NCI-H1092 (cell line): Measurements from ENCODE around the gene AUNIP.

Source experiments
- DNase-seq: peaks from one replicate; lab custom pipeline; 2025; lab: John Stamatoyannopoulos, UW

AUNIP gene

DNA sequence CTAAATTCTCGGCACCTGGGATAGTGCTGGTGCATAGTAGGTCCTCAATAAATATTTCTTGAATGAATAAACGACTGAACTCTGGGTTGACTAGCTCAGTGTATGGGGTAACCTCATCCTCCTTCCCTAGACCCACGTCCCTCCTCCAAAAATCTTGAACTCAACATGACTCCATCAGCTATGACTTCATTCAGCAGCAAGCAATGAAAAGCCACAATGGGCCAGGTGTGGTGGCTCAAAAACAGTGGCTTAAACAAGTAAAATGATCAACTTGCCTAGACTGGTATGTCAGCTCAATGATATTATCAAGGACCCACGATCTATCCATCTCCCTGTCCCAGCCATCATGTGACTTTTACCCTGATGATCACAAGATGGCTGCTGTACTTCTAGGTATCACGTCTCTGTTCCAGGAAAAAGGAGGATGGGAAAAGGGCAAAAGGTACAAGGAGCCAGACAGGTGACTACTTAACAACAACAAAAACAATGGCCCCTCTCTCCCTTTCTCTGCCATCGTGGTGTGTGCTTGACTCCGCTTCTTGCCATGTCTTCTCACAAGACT, 29.2 kb upstream of the AUNIP start:
- DNase-seq: no peak

- DNase-seq: no peak
Observed at GRCh38 chr1:25885602-25886001, 26.3 kb upstream of the AUNIP start.

- no peak for DNase-seq
Observed at GRCh38 chr1:25881266-25881665, 22.0 kb upstream of the AUNIP start.

DNA sequence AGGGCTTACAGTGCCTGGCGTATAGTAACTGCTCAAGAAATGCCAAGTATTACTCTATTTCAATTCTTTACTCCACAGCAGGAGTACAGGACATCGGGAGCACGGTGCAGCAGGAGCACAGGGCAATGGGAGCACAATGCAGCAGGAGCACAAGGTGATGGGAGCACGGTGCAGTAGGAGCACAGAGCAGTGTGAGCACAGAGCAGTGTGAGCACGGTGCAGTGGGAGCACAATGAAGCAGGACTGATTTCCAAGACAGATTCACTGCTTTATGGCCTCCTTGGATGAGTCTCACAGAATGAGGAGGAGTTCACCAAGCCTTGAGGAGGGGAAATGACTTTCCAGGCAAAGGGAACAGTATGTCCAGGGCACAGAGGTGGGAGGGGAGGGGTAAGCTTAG, 21.3 kb upstream of the AUNIP start:
- DNase-seq: no peak

DNA sequence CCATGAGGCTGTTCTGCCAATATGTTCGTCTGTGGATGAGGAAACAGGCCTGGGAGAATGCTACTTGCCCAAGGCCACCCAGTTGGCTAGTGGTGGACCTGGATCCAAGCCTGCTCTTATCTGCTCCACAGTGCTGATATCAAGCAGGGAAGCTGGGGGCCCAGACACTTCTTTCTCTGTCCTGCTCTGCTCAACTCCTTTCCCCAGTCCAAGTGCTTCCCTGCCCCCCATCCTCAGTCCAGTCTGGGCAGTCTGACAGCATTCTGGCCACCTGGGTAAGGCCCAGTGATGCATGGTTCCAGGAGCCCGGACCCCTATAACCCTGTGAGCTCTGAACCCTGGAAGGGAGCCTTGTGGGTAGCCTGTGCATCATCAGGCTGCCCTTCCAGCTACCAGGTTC, 20.4 kb upstream of the AUNIP start:
- no peak for DNase-seq

DNA sequence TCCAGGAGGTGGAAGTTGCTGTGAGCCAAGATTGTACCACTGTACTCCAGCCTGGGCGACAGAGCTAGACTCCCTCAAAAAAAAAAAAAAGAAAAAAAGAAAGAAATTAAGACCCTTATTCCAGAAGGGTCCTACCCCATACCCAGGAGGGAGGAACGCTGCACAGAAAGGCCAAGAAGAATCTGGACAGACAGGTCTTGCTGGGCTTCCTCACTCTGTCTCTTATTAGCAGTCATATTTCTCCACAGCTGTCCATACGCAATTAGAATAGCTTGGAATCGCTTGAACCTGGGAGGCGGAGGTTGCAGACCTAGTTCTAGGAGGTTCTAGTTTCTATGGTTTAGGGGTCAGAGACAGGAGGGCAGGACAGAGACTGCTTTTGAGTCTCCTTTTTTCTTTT, 19.4 kb upstream of the AUNIP start:
- DNase-seq: no peak

DNA sequence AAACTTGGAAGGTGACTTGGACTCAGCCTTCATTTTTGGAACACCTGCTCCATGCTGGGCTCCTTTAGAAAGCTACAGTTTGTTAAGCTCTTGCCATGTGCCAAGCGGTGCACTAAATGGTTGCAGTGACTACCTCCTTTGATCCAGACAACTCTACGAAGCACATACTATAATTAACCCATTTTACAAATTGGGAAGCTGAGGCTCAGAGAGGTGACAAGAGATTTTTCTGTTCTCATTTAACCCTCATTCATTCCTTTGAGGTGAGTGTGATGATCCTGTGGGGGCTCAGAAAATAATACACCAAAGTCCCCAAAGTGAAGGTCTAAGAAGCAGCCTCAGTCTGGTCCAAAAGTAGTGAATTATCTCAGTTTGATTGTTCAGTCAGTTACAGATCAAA, 17.9 kb upstream of the AUNIP start:
- no peak for DNase-seq

DNA sequence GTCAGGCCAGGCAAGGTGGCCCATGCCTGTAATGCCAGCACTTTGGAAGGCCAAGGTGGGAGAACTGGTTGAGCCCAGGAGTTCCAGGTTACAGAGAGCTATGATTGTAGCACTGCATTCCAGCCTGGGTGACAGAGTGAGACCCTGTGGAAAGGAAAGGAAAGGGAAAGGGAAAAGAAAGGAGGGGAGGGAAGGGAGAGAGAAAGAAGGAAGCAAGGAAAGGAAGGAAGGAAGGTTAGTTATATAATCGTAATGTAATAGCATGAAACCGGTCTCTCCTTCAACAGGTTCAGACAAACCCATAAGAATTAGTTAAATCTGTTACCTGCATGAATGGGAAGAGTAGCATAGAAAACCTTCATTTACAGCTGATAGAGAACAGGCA, 17.4 kb upstream of the AUNIP start:
- no peak for DNase-seq

GRCh38 chr1:25875856-25876692, 16.8 kb upstream of the AUNIP start:
- no peak for DNase-seq

DNA sequence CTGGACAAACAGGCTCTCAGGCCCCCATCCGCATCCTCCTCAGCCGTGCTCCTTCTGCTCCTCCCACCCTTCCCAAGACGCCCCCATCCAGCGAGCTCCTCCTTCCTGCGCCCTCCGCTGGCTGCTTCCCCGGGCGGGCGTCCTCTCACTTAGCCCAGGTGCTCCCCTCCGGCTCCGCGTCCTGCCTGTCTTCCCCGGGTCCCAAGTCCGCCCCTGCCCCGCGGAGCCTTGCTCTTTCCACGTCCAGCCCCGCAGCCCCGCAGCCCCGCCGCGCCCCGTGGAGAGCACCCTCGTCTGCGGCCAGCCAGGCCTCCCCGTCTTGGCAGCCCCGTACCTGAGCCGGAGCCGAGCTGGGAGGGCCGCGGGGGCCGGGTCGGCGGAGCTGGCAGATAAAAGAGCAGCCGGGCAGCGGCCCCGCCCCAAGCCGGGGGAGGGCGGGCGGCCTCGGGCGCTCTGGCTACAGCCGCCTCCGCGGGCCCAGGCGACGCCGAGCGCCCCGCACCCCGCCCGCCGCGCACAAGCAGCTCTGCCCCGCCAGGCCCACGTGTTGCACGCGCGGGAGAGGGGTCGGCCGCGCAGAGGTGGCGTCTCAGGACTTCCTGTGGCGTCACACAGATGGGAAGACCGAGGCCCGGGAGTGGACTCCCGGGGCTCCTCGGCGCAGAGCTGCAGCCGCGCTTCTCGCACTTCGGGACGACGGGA, 16.0 kb upstream of the AUNIP start, which contains the start of gene PAQR7:
Gene PAQR7, minus strand, starts transcription at position 555 of the 702 bp plus-strand sequence. CDS start 11,869 bp downstream, outside the sequence.
- DNase-seq: peak; percentile 73

DNA sequence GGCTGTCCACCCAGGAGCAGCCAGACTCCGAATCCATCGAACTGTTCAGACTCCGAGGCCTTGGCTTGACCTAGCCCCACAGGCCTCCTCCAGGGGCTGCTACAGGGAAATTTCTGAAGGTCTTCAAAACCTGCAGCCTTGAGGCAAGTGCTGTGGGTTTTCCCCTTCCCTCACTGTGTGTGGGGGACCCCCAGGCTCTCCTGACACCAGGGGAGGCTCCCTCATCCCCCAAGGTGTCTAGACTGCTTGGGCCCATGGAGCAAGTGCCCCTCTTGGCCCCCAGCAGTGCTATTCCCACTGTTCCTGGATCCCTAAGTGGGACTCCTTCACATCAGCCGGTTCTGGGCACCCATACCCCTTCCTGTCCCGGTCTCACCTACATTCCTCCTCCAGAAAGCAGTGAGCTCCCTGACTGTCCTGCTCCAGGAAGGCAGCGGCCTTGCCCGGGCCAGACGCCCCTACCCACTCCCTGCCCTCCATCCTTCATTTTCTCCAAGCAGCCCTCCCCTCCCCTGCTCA, 15.4 kb upstream of the AUNIP start:
- DNase-seq: no peak

DNA sequence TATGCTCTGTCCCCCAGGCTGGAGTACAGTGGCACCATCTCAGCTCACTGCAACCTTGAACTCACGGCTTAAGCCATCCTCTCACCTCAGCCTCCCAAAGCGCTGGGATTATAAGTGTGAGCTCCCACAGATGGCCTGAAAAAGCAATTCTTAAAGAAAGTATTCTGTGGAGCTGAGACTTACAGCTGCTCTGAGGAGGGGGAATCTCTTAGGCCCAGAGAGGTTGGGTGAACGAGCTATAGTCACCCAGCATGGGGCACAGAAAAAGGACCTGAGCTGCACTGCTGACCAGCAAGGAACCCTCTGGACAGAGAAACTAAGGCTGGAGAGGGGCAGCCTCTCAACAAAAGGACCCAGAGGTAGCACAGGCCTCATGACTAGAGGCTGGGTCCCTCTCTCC, 15.0 kb upstream of the AUNIP start:
- DNase-seq: no peak

- DNase-seq: no peak
Observed at GRCh38 chr1:25873120-25873519, 13.9 kb upstream of the AUNIP start.

- DNase-seq: no peak
Observed at GRCh38 chr1:25872713-25873112, 13.5 kb upstream of the AUNIP start.

DNA sequence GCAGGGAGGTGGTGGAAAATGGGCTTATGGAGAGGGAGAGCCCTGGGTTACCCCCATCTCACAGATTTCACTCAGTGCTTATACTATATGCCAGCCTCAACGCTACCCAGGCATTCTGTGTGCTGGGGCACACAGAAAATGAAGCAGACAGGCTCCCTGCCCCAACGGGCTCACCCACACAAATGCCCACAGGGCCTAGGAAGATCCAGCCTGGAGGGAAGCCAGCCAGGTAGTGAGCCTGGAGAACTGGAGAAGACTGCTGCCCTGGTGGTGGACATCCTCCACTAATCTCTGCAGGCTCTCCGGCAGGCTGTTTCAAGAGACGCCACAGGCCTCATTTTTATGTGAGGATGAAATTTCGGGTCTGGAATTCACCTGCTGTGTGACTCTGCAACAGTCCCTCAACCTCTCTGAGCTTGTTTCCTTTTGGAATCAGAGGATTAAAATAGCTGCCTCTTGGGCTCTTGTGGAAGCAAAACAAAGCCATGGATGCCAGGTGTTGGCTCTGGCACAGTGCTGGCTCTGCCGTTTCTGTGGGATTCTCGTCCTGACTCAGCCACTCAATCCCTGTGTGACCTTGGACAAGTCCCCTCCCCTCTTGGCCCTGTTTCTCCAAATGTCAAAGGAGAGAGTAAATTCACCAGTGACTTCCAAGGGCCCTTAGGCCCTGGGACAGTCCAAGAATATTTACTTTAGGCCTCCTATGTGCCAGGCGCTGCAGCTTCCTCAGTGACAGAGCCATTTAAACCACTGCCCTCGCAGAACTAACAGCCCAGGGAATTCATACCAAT, 12.6 kb upstream of the AUNIP start:
- DNase-seq: no peak

DNA sequence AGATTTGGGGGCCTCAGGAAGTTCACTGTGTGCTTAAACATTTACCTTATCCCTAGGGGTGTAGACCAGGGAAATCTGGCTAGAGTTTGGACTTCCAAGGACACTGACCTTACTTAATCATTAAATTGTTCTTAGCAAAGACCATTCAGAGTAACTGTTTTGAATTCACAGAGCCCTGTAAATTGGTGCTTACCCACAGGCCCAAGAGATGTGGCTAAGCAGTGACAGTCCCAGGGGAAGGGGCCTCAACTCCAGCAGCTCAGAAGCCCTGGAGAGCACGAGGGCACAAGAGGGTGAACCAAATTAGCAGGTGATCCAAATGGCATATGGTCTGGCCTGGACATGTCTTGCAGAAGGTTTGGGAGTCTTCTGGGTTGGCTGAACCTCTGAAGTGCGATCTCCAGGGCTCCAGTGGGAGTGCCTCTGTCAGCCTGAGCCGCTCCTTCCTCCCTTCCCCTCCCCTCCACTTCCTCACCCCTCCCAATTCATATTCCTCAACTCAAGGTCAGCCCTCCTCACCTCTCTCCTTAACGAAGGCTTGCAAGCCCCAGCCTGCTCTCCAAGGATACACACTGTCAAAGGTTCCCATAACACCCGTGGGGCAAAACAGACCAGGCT, 11.9 kb upstream of the AUNIP start:
- no peak for DNase-seq

DNA sequence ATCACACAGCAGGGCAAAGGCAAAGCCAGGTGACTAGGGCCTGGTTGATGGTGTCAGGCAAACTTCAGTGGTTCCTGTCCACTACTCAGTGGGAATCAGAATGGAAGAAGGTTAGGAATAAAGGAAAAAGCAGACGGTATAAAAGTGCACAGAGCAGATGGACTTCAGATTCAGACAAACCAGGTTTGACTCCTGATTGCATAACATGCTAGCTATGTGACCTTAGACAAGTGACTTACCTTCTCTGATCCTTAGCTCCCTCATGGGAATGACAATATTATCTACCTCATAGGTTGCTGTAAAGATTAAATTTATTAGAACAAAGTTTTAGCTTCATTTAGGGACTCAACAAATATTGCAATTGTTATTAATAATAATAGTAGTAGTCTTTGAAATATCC, 11.4 kb upstream of the AUNIP start:
- no peak for DNase-seq

GRCh38 chr1:25869909-25870606, 10.8 kb upstream of the AUNIP start:
- DNase-seq: no peak

GRCh38 chr1:25867210-25867991, 8.1 kb upstream of the AUNIP start:
- DNase-seq: no peak

DNA sequence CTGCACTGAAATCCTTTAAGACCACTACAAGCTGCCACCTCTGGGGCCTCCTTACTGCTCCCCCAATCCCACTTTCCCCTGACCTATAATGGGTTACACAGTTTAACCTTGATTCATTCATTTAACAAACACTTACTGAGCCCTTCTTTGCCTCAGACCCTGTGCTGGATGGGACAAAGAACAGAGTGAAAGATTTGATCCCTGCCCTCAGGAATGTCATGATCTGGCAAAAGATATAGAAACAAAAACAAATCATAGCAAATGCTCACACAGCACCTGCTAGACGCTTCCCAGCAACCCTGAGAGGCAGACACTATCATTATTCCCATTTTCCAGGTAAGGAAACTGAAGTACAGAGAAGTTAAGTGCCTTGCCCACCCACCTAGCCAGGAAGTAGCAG, 7.0 kb upstream of the AUNIP start:
- no peak for DNase-seq
